CD14-positive monocyte (primary cell): ENCODE results near the gene KHK. TPM values are rescaled to one million over a fixed set of nuclear protein-coding genes. Genes with fewer than 3 reads are reported as not detected.

ENCODE experiments used
- DNase-seq, 3 donors: peaks; one replicate each; pipeline ENCODE4 v3.0.0-alpha.2; 2011 to 2022
- H2AFZ ChIP-seq: 2 replicates; pipeline ENCODE4 v1.6.0; 2012; ENCODE audit warnings: mild to moderate bottlenecking, low read depth, low read length, inconsistent platforms; ENCODE audit not compliant: insufficient read depth, poor library complexity, severe bottlenecking
- H3K27ac ChIP-seq, 2 donors: 1 replicate in 1 of 2; 2 replicates in 1 of 2; pipeline ENCODE4 v1.5.1; 2012 to 2013; ENCODE audit warnings: low read length in 2 of 2, control low read depth in 1 of 2, inconsistent platforms in 1 of 2, low read depth in 1 of 2, mild to moderate bottlenecking in 1 of 2
- H3K27me3 ChIP-seq, 2 donors: one replicate each; pipeline versions ENCODE4 v1.6.0 to v1.6.1; 2011 to 2013; ENCODE audit warnings: low read length in 2 of 2; ENCODE audit not compliant: control insufficient read depth in 2 of 2, insufficient read depth in 2 of 2
- H3K36me3 ChIP-seq, 2 donors: replicated peaks in 1 of 2; 1 replicate in 1 of 2; 2 replicates in 1 of 2; pipeline versions ENCODE4 v1.5.1 to v1.6.1; 2012 to 2013; ENCODE audit warnings: low read length in 2 of 2, control low read depth in 1 of 2, inconsistent platforms in 1 of 2, mild to moderate bottlenecking in 1 of 2; ENCODE audit not compliant: insufficient read depth in 2 of 2, control insufficient read depth in 1 of 2
- H3K4me1 ChIP-seq, 2 donors: 1 replicate in 1 of 2; 2 replicates in 1 of 2; pipeline versions ENCODE4 v1.5.1 to v1.6.1; 2012 to 2013; ENCODE audit warnings: low read length in 2 of 2, control low read depth in 1 of 2, inconsistent platforms in 1 of 2, mild to moderate bottlenecking in 1 of 2, moderate library complexity in 1 of 2; ENCODE audit not compliant: insufficient read depth in 2 of 2, control insufficient read depth in 1 of 2
- H3K4me2 ChIP-seq: replicated peaks from 2 replicates; pipeline ENCODE3; 2012; ENCODE audit warnings: low read length, moderate library complexity, mild to moderate bottlenecking; ENCODE audit not compliant: poor library complexity, severe bottlenecking; ENCODE audit errors: extremely low read depth
- H3K4me3 ChIP-seq, 3 experiments: fragments of 200-600 bp in 1 of 3; sonication (generic) in 1 of 3; replicated peaks in 1 of 3; 1 replicate in 2 of 3; 2 replicates in 1 of 3; pipeline ENCODE4 v1.5.1; 2011 to 2013; ENCODE audit warnings: low read length in 3 of 3, mild to moderate bottlenecking in 3 of 3, control low read depth in 2 of 3, low read depth in 2 of 3, inconsistent platforms in 1 of 3, moderate library complexity in 1 of 3
- H3K79me2 ChIP-seq: 2 replicates; pipeline ENCODE4 v1.6.0; 2012; ENCODE audit warnings: mild to moderate bottlenecking, control low read depth, inconsistent platforms, low read length, moderate library complexity; ENCODE audit not compliant: insufficient read depth
- H3K9ac ChIP-seq: 2 replicates; pipeline ENCODE4 v1.6.0; 2017; ENCODE audit warnings: low read length, mild to moderate bottlenecking; ENCODE audit not compliant: insufficient read depth, poor library complexity, severe bottlenecking
- H3K9me3 ChIP-seq, 2 donors: replicated peaks in 1 of 2; 1 replicate in 1 of 2; 2 replicates in 1 of 2; pipeline versions ENCODE4 v1.5.1 to v1.6.1; 2012 to 2013; ENCODE audit warnings: low read length in 2 of 2, control low read depth in 1 of 2; ENCODE audit not compliant: control insufficient read depth in 1 of 2, insufficient read depth in 1 of 2
- H4K20me1 ChIP-seq: 2 replicates; pipeline ENCODE4 v1.6.0; 2012; ENCODE audit warnings: mild to moderate bottlenecking, low read length, control low read depth, moderate library complexity; ENCODE audit not compliant: insufficient read depth
- H3K27ac Mint-ChIP-seq, 7 donors: one replicate each; pipeline ENCODE4 v1.8.0; 2020; ENCODE audit warnings: mild to moderate bottlenecking in 7 of 7, mixed read lengths in 7 of 7, moderate library complexity in 6 of 7, inconsistent platforms in 2 of 7
- H3K27me3 Mint-ChIP-seq, 3 donors: one replicate each; pipeline ENCODE4 v1.8.0; 2021 to 2022; ENCODE audit warnings: low read depth in 3 of 3, mild to moderate bottlenecking in 3 of 3, mixed read lengths in 3 of 3, moderate library complexity in 3 of 3, inconsistent platforms in 1 of 3
- H3K36me3 Mint-ChIP-seq, 2 donors: one replicate each; pipeline ENCODE4 v1.8.0; 2020; ENCODE audit warnings: mixed read lengths in 2 of 2, inconsistent platforms in 1 of 2, mild to moderate bottlenecking in 1 of 2
- H3K4me1 Mint-ChIP-seq: one replicate; pipeline ENCODE4 v1.8.0; 2020; ENCODE audit warnings: mild to moderate bottlenecking, mixed read lengths
- H3K4me3 Mint-ChIP-seq, 2 donors: one replicate each; pipeline ENCODE4 v1.8.0; 2020; ENCODE audit warnings: mild to moderate bottlenecking in 2 of 2, mixed read lengths in 2 of 2, moderate library complexity in 1 of 2
- H3K9me3 Mint-ChIP-seq, 7 donors: one replicate each; pipeline ENCODE4 v1.8.0; 2020 to 2022; ENCODE audit warnings: mixed read lengths in 7 of 7, mild to moderate bottlenecking in 6 of 7, moderate library complexity in 6 of 7, inconsistent platforms in 2 of 7
- CTCF ChIP-seq: fragments of 200-600 bp; IDR thresholded peaks from one replicate; pipeline ENCODE4 v1.8.0; 2022; ENCODE audit warnings: antibody characterized with exemption, mild to moderate bottlenecking
- WGBS: methylation state at CpG from one replicate; pipeline ENCODE4 v1.1.5; 2013; ENCODE audit warnings: missing lambda C conversion rate; ENCODE audit not compliant: insufficient coverage; 5-methylcytosine and 5-hydroxymethylcytosine counted together
- intact Hi-C, 2 donors: fragments of 100-400 bp; cut with micrococcal nuclease; formaldehyde crosslinking; loops; one replicate each; pipeline versions ENCODE4 v1.15.0 to v1.15.1; 2023
- polyA plus RNA-seq, 3 donors: library from polyadenylated mRNA; depleted of rRNA in 1 of 3; unstranded in 2 of 3; stranded (reverse) in 1 of 3; fragments of 300-500 nt in 2 of 3; fragments of >200 nt in 1 of 3; fragmentation: Illumina TruSeq in 2 of 3; gene quantifications; 1 replicate in 2 of 3; 2 replicates in 1 of 3; pipeline ENCODE4 v1.2.3, GENCODE V29; 2012 to 2021

The KHK gene
- polyA plus RNA-seq, 3 donors = 3.4 to 7.3 (median 6.6) TPM

DNA sequence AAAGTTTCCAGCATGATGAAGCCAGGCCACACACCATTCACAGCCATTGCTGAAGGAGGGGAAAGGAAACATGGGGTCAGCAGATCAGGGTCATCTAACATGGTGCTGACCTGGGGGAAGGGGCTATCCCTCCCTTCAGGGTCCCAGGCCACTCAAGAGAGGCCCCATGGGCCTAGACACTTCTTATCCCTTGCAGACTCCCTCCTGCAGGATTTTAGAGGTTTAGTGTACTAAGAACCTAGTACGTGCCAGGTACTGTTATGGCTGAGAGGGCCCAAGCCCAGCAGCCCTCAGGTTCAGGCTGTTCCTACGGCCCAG is 8.8 kb downstream of the KHK start:
- H3K9me3 Mint-ChIP-seq = no peaks in the 10 kb centered on the region
- peaks cover 0 to 3% of the 10 kb centered on the region in 2 donors for H3K36me3 Mint-ChIP-seq
- Histone ChIP-seq H3K27me3 (no peaks in the 10 kb centered on the region), H3K9ac (no peak overlapping the region), H3K9me3 (no peaks in the 10 kb centered on the region), H4K20me1 (no peaks in the 10 kb centered on the region), H3K79me2 (no peaks in the 10 kb centered on the region), H3K4me2 (peak overlapping the region; percentile 87), H3K36me3 (no peaks in the 10 kb centered on the region), H3K27ac (no peak overlapping the region), H2AFZ (peak overlapping the region; percentile 97), H3K4me1 (peaks cover 23 to 24% of the 10 kb centered on the region in 2 donors), H3K4me3 (no peak overlapping the region)
- H3K27me3 Mint-ChIP-seq = peaks cover 0 to 3% (median 3%) of the 10 kb centered on the region in 3 donors
- peak overlapping the region in 1 of 7 donors; percentile 50 for H3K27ac Mint-ChIP-seq
- no peak overlapping the region for H3K4me3 Mint-ChIP-seq
- WGBS = 100% methylated on average over 2 of the region's 2 CpGs
- no peak for TF ChIP-seq CTCF
- peaks cover 21% of the 10 kb centered on the region for H3K4me1 Mint-ChIP-seq
- intact Hi-C loops = loop anchor here (5.0 kb wide), 4 partner anchors 37 to 207 kb away; partner anchors contain the start of genes PREB (in 2 of the 2), ATRAID (in 1 of the 2), SLC5A6 (in 1 of the 2) and TRIM54 (in 1 of the 2)
- DNase-seq = no peak

DNA sequence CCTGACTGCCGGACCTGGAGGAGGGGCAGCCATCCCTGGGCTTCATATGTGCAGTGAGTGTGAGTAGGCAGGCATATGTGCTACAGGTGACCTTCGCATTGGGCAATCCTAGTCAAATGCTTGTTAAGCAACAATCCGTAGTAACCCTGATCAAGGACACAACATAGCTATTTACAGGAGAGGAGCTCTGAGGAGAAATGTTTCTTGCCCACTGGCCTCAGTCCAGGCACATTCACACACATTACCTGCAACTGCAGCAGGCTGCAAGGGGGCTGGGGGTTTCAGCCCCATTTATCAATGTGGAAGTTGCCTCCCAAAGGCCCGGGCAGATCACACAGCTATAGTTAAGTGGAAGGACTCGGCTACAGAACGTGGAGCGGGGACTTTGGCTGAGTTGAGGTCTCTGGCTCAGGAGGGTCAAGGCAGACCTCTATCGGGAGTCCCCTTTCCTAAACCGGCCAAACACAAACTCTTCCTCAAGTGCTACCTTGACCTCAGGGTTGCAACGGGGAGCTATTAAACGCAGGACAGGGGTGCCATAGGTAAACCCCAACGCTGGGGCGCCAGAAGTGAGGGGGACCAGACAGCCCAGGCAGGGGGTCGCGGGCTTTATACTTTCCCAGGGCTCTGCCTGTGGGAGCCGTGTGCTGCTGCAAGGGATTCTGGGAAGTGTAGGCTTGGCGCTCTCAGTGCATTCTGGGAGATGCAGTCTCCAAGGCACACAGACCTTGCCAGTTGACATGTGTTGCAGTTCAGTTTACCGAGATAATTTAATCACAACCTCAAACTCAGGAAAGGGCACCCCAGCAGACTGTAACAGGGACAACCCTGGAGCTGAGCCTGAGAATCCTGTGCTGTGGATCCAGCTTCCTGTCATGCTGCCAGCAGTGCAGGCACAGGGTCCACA is 9.4 kb downstream of the KHK start:
- Histone ChIP-seq H3K27me3 (no peaks in the 10 kb centered on the region), H3K36me3 (no peaks in the 10 kb centered on the region), H3K9me3 (no peaks in the 10 kb centered on the region), H3K4me1 (peaks cover 23 to 24% of the 10 kb centered on the region in 2 donors), H4K20me1 (no peaks in the 10 kb centered on the region), H3K4me3 (peak overlapping the region; percentile 44 to 78 (median 48)), H3K79me2 (no peaks in the 10 kb centered on the region), H2AFZ (peak overlapping the region; percentile 97), H3K4me2 (peak overlapping the region; percentile 87), H3K9ac (no peak overlapping the region), H3K27ac (peak overlapping the region; percentile 21 to 77)
- TF ChIP-seq CTCF = no peak
- Mint-ChIP-seq H3K4me1 (peaks cover 21% of the 10 kb centered on the region), H3K4me3 (peak overlapping the region; percentile 84 to 93), H3K27me3 (peaks cover 0 to 3% (median 3%) of the 10 kb centered on the region in 3 donors), H3K36me3 (peaks cover 0 to 3% of the 10 kb centered on the region in 2 donors), H3K9me3 (no peaks in the 10 kb centered on the region), H3K27ac (peak overlapping the region; percentile 80 to 96 (median 90))
- intact Hi-C loops = loop anchor here (5.0 kb wide), 4 partner anchors 36 to 206 kb away; partner anchors contain the start of genes PREB (in 2 of the 2), ATRAID (in 1 of the 2), SLC5A6 (in 1 of the 2) and TRIM54 (in 1 of the 2)
- 54% methylated on average over 4 of the region's 18 CpGs for WGBS
- peak; percentile 48 to 65 (median 55) for DNase-seq
